HepG2 (cell line): ENCODE measurements around the gene C14orf93. TPM values are rescaled to one million over a fixed set of nuclear protein-coding genes. Genes with fewer than 3 reads are reported as not detected.
A peak's percentile ranks its signal among the peaks of the same experiment; 100 is the strongest.

Experiments used
- CCAR2 ChIP-seq: fragments of 200-400 bp; formaldehyde crosslinking; optimal IDR thresholded peaks from 2 replicates; pipeline ENCODE3; 2018; ENCODE audit warnings: low read depth, mild to moderate bottlenecking, low read length, moderate library complexity
- EP300 ChIP-seq, 3 experiments: sonication (generic) in 1 of 3; formaldehyde crosslinking in 1 of 3; IDR thresholded peaks; 2 replicates each; pipeline versions ENCODE4 v1.5.1 to v1.6.1; 2011 to 2020; ENCODE audit warnings: low read depth in 2 of 3, low read length in 2 of 3, borderline replicate concordance in 1 of 3, improper control_type of control experiment in 1 of 3, mild to moderate bottlenecking in 1 of 3, missing genetic modification reagents in 1 of 3, moderate library complexity in 1 of 3
- FIP1L1 ChIP-seq: fragments of 200-400 bp; formaldehyde crosslinking; IDR thresholded peaks from 2 replicates; pipeline ENCODE4 v1.6.1; 2018; ENCODE audit warnings: low read depth, mild to moderate bottlenecking, low read length, moderate library complexity, borderline replicate concordance; ENCODE audit not compliant: insufficient read depth
- KDM3A ChIP-seq: IDR thresholded peaks from 2 replicates; pipeline ENCODE4 v1.6.1; 2018; ENCODE audit warnings: low read depth, missing compliant biosample characterization
- KDM5B ChIP-seq: sonication (generic); formaldehyde crosslinking; IDR thresholded peaks from 2 replicates; pipeline ENCODE4 v1.4.0; 2020; ENCODE audit warnings: missing genetic modification reagents, mild to moderate bottlenecking, borderline replicate concordance
- MED8 ChIP-seq: sonication (generic); formaldehyde crosslinking; IDR thresholded peaks from 2 replicates; pipeline ENCODE4 v1.8.1; 2023; ENCODE audit warnings: mild to moderate bottlenecking, missing genetic modification reagents; ENCODE audit not compliant: insufficient replicate concordance
- REPIN1 ChIP-seq: sonication (generic); formaldehyde crosslinking; IDR thresholded peaks from 2 replicates; pipeline ENCODE4 v1.8.0; 2022; ENCODE audit warnings: missing genetic modification reagents, low read depth, mild to moderate bottlenecking, borderline replicate concordance
- SPEN ChIP-seq: sonication (generic); formaldehyde crosslinking; IDR thresholded peaks from 2 replicates; pipeline ENCODE4 v1.5.1; 2020; ENCODE audit warnings: low read depth, mild to moderate bottlenecking, missing genetic modification reagents
- ZNF354B ChIP-seq: sonication (generic); formaldehyde crosslinking; IDR thresholded peaks from 2 replicates; pipeline ENCODE4 v1.8.0; 2022; ENCODE audit warnings: mild to moderate bottlenecking, missing genetic modification reagents
- ZNF629 ChIP-seq: sonication (generic); formaldehyde crosslinking; conservative IDR thresholded peaks from 2 replicates; pipeline ENCODE4 v1.5.0; 2020; ENCODE audit warnings: missing genetic modification reagents
- polyA plus RNA-seq, 8 experiments: library from polyadenylated mRNA; depleted of rRNA in 3 of 8; stranded (reverse) in 7 of 8; unstranded in 1 of 8; fragments of >200 nt; fragmentation: Illumina TruSeq in 4 of 8; extraction: Trizol in 4 of 8; gene quantifications; 2 replicates each; pipeline versions ENCODE4 v1.2.1 to v1.2.3, GENCODE V29; 2011 to 2016; ENCODE audit warnings: low read depth in 4 of 8, missing spikeins in 1 of 8, mixed read lengths in 1 of 8; ENCODE audit not compliant: insufficient read depth in 1 of 8
- total RNA-seq, 5 experiments: library from RNA; depleted of rRNA; stranded (reverse); fragments of >200 nt; fragmentation: Illumina TruSeq; extraction: Trizol; gene quantifications; 2 replicates each; pipeline ENCODE4 v1.2.3, GENCODE V29; 2016; ENCODE audit warnings: low read depth in 1 of 5
- TF ChIP-seq, protein P1 (sequence below): sonication (generic); formaldehyde crosslinking; IDR thresholded peaks from 2 replicates; pipeline ENCODE4 v1.5.1; 2020; ENCODE audit warnings: mild to moderate bottlenecking, missing genetic modification reagents, borderline replicate concordance
- TF ChIP-seq, protein P2 (sequence below): sonication (generic); formaldehyde crosslinking; IDR thresholded peaks from 2 replicates; pipeline ENCODE4 v1.5.0; 2020; ENCODE audit warnings: missing genetic modification reagents, mild to moderate bottlenecking, borderline replicate concordance
- TF ChIP-seq, protein P3 (sequence below): fragments of 450-650 bp; IDR thresholded peaks from 2 replicates; pipeline ENCODE4 v1.6.1; 2016
- TF ChIP-seq, protein P4 (sequence below): IDR thresholded peaks from 2 replicates; pipeline ENCODE4 v1.6.1; 2012; ENCODE audit warnings: low read depth, low read length, improper control_type of control experiment
- TF ChIP-seq, protein P5 (sequence below): sonication (generic); IDR thresholded peaks from 2 replicates; pipeline ENCODE4 v1.6.1; 2016; ENCODE audit warnings: low read depth, borderline replicate concordance

C14orf93 gene
- total and polyA plus RNA-seq, 2 of the 13 experiments (the other 11 are each of a cell fraction or from before 2014, with no cell fraction given), result 11.4 to 22.5 TPM

DNA sequence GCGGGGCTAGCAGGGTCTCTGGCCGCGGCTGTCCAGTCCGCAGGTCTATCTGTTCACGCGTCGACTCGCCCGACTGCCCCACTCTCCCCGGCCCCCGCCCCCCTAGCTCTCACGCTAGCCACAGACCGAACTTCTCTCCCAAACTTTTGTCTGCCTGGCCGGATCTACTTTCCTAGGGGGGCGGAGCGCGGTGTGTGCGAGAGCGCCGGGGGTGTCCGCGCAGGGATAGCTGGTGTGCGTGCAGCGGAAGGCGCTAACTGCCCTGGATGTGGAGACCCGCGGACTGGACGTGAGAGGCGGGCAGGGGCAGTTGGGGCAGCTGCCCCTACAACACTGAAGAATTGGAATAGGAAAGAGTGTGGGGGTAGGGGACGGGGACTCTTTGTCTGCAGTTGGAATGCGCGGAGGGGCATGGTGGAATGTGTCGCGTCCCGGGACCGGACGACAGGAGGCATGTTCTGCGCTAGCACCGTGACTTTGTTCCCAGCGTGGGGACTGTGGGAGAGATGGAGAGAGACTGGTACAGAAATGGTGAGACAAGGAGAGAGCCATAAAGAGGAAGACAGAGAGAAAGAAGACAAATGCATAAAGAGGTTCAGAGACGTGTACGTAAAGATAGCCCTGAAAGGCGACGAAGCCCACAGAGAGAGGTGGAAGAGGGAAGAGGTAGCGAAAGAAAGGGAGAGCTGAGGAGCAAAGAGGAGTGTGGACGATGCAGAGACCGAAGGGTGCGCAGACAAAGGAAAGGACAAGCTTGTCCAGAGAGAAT, 27.3 kb downstream of the C14orf93 start, which contains the start of gene AJUBA (continued):
- TF ChIP-seq, protein P1, sequence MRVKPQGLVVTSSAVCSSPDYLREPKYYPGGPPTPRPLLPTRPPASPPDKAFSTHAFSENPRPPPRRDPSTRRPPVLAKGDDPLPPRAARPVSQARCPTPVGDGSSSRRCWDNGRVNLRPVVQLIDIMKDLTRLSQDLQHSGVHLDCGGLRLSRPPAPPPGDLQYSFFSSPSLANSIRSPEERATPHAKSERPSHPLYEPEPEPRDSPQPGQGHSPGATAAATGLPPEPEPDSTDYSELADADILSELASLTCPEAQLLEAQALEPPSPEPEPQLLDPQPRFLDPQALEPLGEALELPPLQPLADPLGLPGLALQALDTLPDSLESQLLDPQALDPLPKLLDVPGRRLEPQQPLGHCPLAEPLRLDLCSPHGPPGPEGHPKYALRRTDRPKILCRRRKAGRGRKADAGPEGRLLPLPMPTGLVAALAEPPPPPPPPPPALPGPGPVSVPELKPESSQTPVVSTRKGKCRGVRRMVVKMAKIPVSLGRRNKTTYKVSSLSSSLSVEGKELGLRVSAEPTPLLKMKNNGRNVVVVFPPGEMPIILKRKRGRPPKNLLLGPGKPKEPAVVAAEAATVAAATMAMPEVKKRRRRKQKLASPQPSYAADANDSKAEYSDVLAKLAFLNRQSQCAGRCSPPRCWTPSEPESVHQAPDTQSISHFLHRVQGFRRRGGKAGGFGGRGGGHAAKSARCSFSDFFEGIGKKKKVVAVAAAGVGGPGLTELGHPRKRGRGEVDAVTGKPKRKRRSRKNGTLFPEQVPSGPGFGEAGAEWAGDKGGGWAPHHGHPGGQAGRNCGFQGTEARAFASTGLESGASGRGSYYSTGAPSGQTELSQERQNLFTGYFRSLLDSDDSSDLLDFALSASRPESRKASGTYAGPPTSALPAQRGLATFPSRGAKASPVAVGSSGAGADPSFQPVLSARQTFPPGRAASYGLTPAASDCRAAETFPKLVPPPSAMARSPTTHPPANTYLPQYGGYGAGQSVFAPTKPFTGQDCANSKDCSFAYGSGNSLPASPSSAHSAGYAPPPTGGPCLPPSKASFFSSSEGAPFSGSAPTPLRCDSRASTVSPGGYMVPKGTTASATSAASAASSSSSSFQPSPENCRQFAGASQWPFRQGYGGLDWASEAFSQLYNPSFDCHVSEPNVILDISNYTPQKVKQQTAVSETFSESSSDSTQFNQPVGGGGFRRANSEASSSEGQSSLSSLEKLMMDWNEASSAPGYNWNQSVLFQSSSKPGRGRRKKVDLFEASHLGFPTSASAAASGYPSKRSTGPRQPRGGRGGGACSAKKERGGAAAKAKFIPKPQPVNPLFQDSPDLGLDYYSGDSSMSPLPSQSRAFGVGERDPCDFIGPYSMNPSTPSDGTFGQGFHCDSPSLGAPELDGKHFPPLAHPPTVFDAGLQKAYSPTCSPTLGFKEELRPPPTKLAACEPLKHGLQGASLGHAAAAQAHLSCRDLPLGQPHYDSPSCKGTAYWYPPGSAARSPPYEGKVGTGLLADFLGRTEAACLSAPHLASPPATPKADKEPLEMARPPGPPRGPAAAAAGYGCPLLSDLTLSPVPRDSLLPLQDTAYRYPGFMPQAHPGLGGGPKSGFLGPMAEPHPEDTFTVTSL, result no peak
- TF ChIP-seq CCAR2, result peak; percentile 98
- TF ChIP-seq, protein P2, sequence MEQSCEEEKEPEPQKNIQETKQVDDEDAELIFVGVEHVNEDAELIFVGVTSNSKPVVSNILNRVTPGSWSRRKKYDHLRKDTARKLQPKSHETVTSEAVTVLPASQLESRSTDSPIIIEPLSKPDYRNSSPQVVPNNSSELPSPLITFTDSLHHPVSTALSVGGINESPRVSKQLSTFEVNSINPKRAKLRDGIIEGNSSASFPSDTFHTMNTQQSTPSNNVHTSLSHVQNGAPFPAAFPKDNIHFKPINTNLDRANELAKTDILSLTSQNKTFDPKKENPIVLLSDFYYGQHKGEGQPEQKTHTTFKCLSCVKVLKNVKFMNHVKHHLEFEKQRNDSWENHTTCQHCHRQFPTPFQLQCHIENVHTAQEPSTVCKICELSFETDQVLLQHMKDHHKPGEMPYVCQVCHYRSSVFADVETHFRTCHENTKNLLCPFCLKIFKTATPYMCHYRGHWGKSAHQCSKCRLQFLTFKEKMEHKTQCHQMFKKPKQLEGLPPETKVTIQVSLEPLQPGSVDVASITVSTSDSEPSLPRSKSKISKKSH, result no peak
- peak; percentile 99 for TF ChIP-seq SPEN (CRISPR knock-in tag)
- TF ChIP-seq, protein P3, sequence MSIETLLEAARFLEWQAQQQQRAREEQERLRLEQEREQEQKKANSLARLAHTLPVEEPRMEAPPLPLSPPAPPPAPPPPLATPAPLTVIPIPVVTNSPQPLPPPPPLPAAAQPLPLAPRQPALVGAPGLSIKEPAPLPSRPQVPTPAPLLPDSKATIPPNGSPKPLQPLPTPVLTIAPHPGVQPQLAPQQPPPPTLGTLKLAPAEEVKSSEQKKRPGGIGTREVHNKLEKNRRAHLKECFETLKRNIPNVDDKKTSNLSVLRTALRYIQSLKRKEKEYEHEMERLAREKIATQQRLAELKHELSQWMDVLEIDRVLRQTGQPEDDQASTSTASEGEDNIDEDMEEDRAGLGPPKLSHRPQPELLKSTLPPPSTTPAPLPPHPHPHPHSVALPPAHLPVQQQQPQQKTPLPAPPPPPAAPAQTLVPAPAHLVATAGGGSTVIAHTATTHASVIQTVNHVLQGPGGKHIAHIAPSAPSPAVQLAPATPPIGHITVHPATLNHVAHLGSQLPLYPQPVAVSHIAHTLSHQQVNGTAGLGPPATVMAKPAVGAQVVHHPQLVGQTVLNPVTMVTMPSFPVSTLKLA, result peak; percentile 80; the same call in 1 of the 2 replicates
- TF ChIP-seq EP300 (IDR thresholded peaks at IDR 0.05; ENCODE audit: low read depth in 2 of 2, low read length in 2 of 2), result peak; percentile 47 to 55; a peak in 2 of 4 replicates
- TF ChIP-seq EP300 (CRISPR knock-in tag; IDR thresholded peaks at IDR 0.05; ENCODE audit: borderline replicate concordance), result peak; percentile 82; the same call in 1 of the 2 replicates
- TF ChIP-seq REPIN1, result no peak
- TF ChIP-seq KDM5B (CRISPR knock-in tag), result no peak
- TF ChIP-seq, protein P4, sequence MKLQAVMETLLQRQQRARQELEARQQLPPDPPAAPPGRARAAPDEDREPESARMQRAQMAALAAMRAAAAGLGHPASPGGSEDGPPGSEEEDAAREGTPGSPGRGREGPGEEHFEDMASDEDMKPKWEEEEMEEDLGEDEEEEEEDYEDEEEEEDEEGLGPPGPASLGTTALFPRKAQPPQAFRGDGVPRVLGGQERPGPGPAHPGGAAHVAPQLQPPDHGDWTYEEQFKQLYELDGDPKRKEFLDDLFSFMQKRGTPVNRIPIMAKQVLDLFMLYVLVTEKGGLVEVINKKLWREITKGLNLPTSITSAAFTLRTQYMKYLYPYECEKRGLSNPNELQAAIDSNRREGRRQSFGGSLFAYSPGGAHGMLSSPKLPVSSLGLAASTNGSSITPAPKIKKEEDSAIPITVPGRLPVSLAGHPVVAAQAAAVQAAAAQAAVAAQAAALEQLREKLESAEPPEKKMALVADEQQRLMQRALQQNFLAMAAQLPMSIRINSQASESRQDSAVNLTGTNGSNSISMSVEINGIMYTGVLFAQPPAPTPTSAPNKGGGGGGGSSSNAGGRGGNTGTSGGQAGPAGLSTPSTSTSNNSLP, result peak; percentile 55
- TF ChIP-seq, protein P5, sequence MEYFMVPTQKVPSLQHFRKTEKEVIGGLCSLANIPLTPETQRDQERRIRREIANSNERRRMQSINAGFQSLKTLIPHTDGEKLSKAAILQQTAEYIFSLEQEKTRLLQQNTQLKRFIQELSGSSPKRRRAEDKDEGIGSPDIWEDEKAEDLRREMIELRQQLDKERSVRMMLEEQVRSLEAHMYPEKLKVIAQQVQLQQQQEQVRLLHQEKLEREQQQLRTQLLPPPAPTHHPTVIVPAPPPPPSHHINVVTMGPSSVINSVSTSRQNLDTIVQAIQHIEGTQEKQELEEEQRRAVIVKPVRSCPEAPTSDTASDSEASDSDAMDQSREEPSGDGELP, result peak; percentile 86; the same call in 1 of the 2 replicates
- TF ChIP-seq FIP1L1, result peak; percentile 96; the same call in 1 of the 2 replicates
- no peak for TF ChIP-seq MED8
- no peak for TF ChIP-seq ZNF354B (CRISPR knock-in tag)
- TF ChIP-seq KDM3A (CRISPR knock-in tag), result peak; percentile 98
- TF ChIP-seq ZNF629 (CRISPR knock-in tag), result no peak
